Left lung (tissue), 10 donors: Measurements from ENCODE around the gene RRAGD. TPM values are rescaled to one million over a fixed set of nuclear protein-coding genes. Genes with fewer than 3 reads are reported as not detected.
A peak's percentile ranks its signal among the peaks of the same experiment; 100 is the strongest.

Experiments used
- ATAC-seq: fragments of 200-7000 bp; cut with Tn5 transposase; one replicate; pipeline ENCODE4 v1.9.1; 2020; ENCODE audit warnings: moderate library complexity
- DNase-seq, 4 donors: peaks; one replicate each; pipeline ENCODE4 v3.0.0-alpha.2; 2013 to 2020
- H3K27ac ChIP-seq, 2 donors: fragments of 200-600 bp; sonication (generic) in 1 of 2; one replicate each; pipeline versions ENCODE4 v1.5.0 to v1.8.0; 2020 to 2021
- H3K27me3 ChIP-seq, 2 donors: fragments of 200-600 bp; sonication (generic) in 1 of 2; one replicate each; pipeline versions ENCODE4 v1.5.0 to v1.8.0; 2020 to 2021
- H3K36me3 ChIP-seq, 2 donors: fragments of 200-600 bp; sonication (generic) in 1 of 2; one replicate each; pipeline versions ENCODE4 v1.5.0 to v1.8.0; 2020 to 2021
- H3K4me1 ChIP-seq, 2 donors: fragments of 200-600 bp; one replicate each; pipeline ENCODE4 v1.8.0; 2021
- H3K4me3 ChIP-seq, 2 donors: fragments of 200-600 bp; sonication (generic) in 1 of 2; one replicate each; pipeline versions ENCODE4 v1.5.0 to v1.8.0; 2020 to 2021; ENCODE audit warnings: mild to moderate bottlenecking in 1 of 2
- H3K9me3 ChIP-seq, 2 donors: fragments of 200-600 bp; sonication (generic) in 1 of 2; one replicate each; pipeline versions ENCODE4 v1.5.0 to v1.8.0; 2020 to 2021
- CTCF ChIP-seq, 2 donors: fragments of 200-600 bp; sonication (generic) in 1 of 2; IDR thresholded peaks; one replicate each; pipeline versions ENCODE4 v1.5.0 to v1.8.0; 2021; ENCODE audit warnings: antibody characterized with exemption in 2 of 2
- intact Hi-C, 2 donors: fragments of 100-400 bp; cut with DNase I; formaldehyde crosslinking; loops; one replicate each; pipeline versions ENCODE4 v1.11.2 to v1.14.2; 2022
- polyA plus RNA-seq, 6 donors: library from polyadenylated mRNA; unstranded; fragments of 120-200 nt; gene quantifications; one replicate each; pipeline ENCODE4 v1.2.1, GENCODE V29; 2013; ENCODE audit not compliant: insufficient read length in 6 of 6
- total RNA-seq, 2 donors: library from RNA; stranded (reverse); fragmentation: NEBNext Ultra II Directional; extraction: Animal tissue kit (Norgen Biotek cat#: 25700); gene quantifications; one replicate each; pipeline ENCODE4 v1.2.1, GENCODE V29; 2021
- donor health status: DM: no; HTN: yes; CAD: no.
- donor health status: DM: no; HTN: no; CAD: no.

RRAGD gene
- total and polyA plus RNA-seq, 8 donors, result 2.3 to 47.6 (median 3.0) TPM

- no peaks in the 10 kb centered on the region for H3K9me3 ChIP-seq
- intact Hi-C loops, result no loop called here
- DNase-seq (no peak), ATAC-seq (no peak)
- no peak overlapping the region for H3K27ac ChIP-seq
- no peaks in the 10 kb centered on the region for H3K36me3 ChIP-seq
- TF ChIP-seq CTCF (IDR thresholded peaks at IDR 0.05), result no peak
- H3K4me3 ChIP-seq, result no peak overlapping the region
- peaks cover 0 to 23% of the 10 kb centered on the region in 2 donors for H3K4me1 ChIP-seq
- no peaks in the 10 kb centered on the region for H3K27me3 ChIP-seq
Observed at GRCh38 chr6:89356642-89357170, 55.4 kb downstream of the RRAGD start.

GRCh38 chr6:89355511-89356194 lies 56.4 kb downstream of the RRAGD start:
- no peak for ATAC-seq
- TF ChIP-seq CTCF (IDR thresholded peaks at IDR 0.05), result no peak
- no peak for DNase-seq
- Histone ChIP-seq H3K27ac (no peak overlapping the region), H3K27me3 (no peaks in the 10 kb centered on the region), H3K36me3 (no peaks in the 10 kb centered on the region), H3K9me3 (no peaks in the 10 kb centered on the region), H3K4me3 (no peak overlapping the region), H3K4me1 (peaks cover 2 to 28% of the 10 kb centered on the region in 2 donors)
- intact Hi-C loops, result no loop called here

- Histone ChIP-seq H3K4me3 (peak overlapping the region in 1 of 2 donors; percentile 91), H3K9me3 (no peaks in the 10 kb centered on the region), H3K27ac (peak overlapping the region in 1 of 2 donors; percentile 99), H3K4me1 (peaks cover 13 to 39% of the 10 kb centered on the region in 2 donors), H3K36me3 (no peaks in the 10 kb centered on the region), H3K27me3 (no peaks in the 10 kb centered on the region)
- DNase-seq (no peak), ATAC-seq (no peak)
- intact Hi-C loops, result no loop called here
- TF ChIP-seq CTCF (IDR thresholded peaks at IDR 0.05), result no peak
Observed at GRCh38 chr6:89353702-89354392, 58.2 kb downstream of the RRAGD start.

GRCh38 chr6:89353118-89353556 lies 58.9 kb downstream of the RRAGD start:
- Histone ChIP-seq H3K27ac (peak overlapping the region; percentile 99), H3K9me3 (no peaks in the 10 kb centered on the region), H3K4me1 (peaks cover 16 to 46% of the 10 kb centered on the region in 2 donors), H3K4me3 (peak overlapping the region; percentile 82 to 91), H3K36me3 (no peaks in the 10 kb centered on the region), H3K27me3 (no peaks in the 10 kb centered on the region)
- intact Hi-C loops, result no loop called here
- DNase-seq (no peak), ATAC-seq (no peak)
- no peak for TF ChIP-seq CTCF (IDR thresholded peaks at IDR 0.05)
